ENCODE results near the gene LRFN2. TPM values are rescaled to one million over a fixed set of nuclear protein-coding genes. Genes with fewer than 3 reads are reported as not detected.

LRFN2 gene
- total and polyA plus RNA-seq, 4 donors: under 0.01 to 0.01 TPM; not detected in 2

DNA sequence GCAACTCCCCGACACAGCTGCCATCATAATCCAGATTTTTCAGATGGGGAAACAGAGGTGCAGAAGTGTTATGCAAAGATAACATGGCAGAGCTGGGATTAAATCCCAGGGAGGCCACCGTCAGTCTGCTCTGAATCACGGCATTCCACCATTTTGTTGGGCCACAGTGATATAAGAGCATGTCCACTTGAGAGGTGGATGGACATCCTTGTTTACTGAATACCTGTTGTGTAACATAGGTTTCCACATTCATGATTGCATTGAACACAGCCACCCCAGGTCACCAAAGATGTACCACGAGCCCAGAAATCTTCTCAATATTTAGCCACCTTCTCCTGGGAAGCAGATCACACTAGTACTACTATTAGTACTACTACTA is 191.5 kb downstream of the LRFN2 start:
- H3K27me3 ChIP-seq (ENCODE audit: control insufficient read depth in 4 of 4, insufficient read depth in 4 of 4, low read length in 3 of 4): no peaks in the 10 kb centered on the region
- H3K9ac ChIP-seq (ENCODE audit: low read depth in 1 of 2, low read length in 2 of 2): no peak overlapping the region
- no peak overlapping the region for H3K27ac ChIP-seq (ENCODE audit: low read depth in 1 of 2, low read length in 2 of 2)
- DNase-seq (ENCODE audit: low spot score): no peak
- H3K36me3 ChIP-seq (ENCODE audit: control insufficient read depth in 4 of 4, insufficient read depth in 3 of 4, low read depth in 1 of 4, low read length in 3 of 4): no peaks in the 10 kb centered on the region
- no peaks in the 10 kb centered on the region for H3K9me3 ChIP-seq (ENCODE audit: control insufficient read depth in 4 of 4, low read length in 3 of 4)
- no peak for TF ChIP-seq YY1 (IDR thresholded peaks at IDR 0.05)
- peak; percentile 50 for TF ChIP-seq FOXA2 (IDR thresholded peaks at IDR 0.05)
- no peak for TF ChIP-seq NR2F2 (IDR thresholded peaks at IDR 0.05)
- TF ChIP-seq HNF4A (conservative IDR thresholded peaks at IDR 0.05): peak in 1 of 2 donors; percentile 10
- peak in 1 of 2 donors; percentile 55 for TF ChIP-seq RXRA (IDR thresholded peaks at IDR 0.05)
- no peak overlapping the region for H3K4me3 ChIP-seq (ENCODE audit: low read depth in 1 of 3, low read length in 3 of 3)
- WGBS: 82% methylated on average over 4 of the region's 4 CpGs
- H3K4me1 ChIP-seq (ENCODE audit: control insufficient read depth in 4 of 4, insufficient read depth in 4 of 4, low read length in 3 of 4): peaks cover 3 to 22% (median 12%) of the 10 kb centered on the region in 4 donors

GRCh38 chr6:40395066-40395697 is 192.0 kb downstream of the LRFN2 start:
- H3K4me1 ChIP-seq (ENCODE audit: control insufficient read depth in 4 of 4, insufficient read depth in 4 of 4, low read length in 3 of 4): peaks cover 3 to 21% (median 11%) of the 10 kb centered on the region in 4 donors
- H3K27ac ChIP-seq (ENCODE audit: low read depth in 1 of 2, low read length in 2 of 2): no peak overlapping the region
- TF ChIP-seq ATF3 (IDR thresholded peaks at IDR 0.05) (no peak), RAD21 (IDR thresholded peaks at IDR 0.05) (no peak), HNF4A (conservative IDR thresholded peaks at IDR 0.05) (no peak), YY1 (IDR thresholded peaks at IDR 0.05) (no peak), REST (IDR thresholded peaks at IDR 0.05) (no peak), RXRA (IDR thresholded peaks at IDR 0.05) (no peak), TAF1 (conservative IDR thresholded peaks at IDR 0.05) (no peak)
- TF ChIP-seq, protein P1, sequence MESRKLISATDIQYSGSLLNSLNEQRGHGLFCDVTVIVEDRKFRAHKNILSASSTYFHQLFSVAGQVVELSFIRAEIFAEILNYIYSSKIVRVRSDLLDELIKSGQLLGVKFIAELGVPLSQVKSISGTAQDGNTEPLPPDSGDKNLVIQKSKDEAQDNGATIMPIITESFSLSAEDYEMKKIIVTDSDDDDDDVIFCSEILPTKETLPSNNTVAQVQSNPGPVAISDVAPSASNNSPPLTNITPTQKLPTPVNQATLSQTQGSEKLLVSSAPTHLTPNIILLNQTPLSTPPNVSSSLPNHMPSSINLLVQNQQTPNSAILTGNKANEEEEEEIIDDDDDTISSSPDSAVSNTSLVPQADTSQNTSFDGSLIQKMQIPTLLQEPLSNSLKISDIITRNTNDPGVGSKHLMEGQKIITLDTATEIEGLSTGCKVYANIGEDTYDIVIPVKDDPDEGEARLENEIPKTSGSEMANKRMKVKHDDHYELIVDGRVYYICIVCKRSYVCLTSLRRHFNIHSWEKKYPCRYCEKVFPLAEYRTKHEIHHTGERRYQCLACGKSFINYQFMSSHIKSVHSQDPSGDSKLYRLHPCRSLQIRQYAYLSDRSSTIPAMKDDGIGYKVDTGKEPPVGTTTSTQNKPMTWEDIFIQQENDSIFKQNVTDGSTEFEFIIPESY (IDR thresholded peaks at IDR 0.05): no peak
- no peaks in the 10 kb centered on the region for H3K27me3 ChIP-seq (ENCODE audit: control insufficient read depth in 4 of 4, insufficient read depth in 4 of 4, low read length in 3 of 4)
- no peaks in the 10 kb centered on the region for H3K9me3 ChIP-seq (ENCODE audit: control insufficient read depth in 4 of 4, low read length in 3 of 4)
- no peak overlapping the region for H3K9ac ChIP-seq (ENCODE audit: low read depth in 1 of 2, low read length in 2 of 2)
- 67% methylated on average over 5 of the region's 5 CpGs for WGBS
- H3K4me3 ChIP-seq (ENCODE audit: low read depth in 1 of 3, low read length in 3 of 3): no peak overlapping the region
- H3K36me3 ChIP-seq (ENCODE audit: control insufficient read depth in 4 of 4, insufficient read depth in 3 of 4, low read depth in 1 of 4, low read length in 3 of 4): no peaks in the 10 kb centered on the region
- DNase-seq (ENCODE audit: low spot score): peak; percentile 21

DNA sequence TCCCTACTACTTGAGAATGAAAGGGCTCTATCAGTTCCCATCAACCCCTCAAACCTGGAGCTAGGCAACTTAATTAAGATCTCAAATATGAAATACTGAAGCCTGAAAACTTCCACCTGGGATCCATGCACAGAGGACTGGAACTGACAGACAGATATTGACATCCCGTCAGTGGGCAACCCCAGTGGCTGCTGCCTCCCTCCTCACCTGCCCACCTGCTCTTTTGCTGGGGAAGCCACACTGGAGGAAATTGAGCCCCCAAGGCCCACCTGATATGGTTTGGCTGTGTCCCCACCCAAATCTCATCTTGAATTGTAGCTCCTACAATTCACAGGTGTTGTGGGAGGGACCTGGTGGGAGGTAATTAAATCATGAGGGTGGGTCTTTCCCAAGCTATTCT is 192.8 kb downstream of the LRFN2 start:
- no peak for TF ChIP-seq TAF1 (conservative IDR thresholded peaks at IDR 0.05)
- TF ChIP-seq JUND (IDR thresholded peaks at IDR 0.05): no peak
- no peak for TF ChIP-seq RAD21 (IDR thresholded peaks at IDR 0.05)
- TF ChIP-seq HNF4A (conservative IDR thresholded peaks at IDR 0.05): no peak
- no peak for TF ChIP-seq FOXA2 (IDR thresholded peaks at IDR 0.05)
- no peak for TF ChIP-seq YY1 (IDR thresholded peaks at IDR 0.05)
- no peak for TF ChIP-seq RXRA (IDR thresholded peaks at IDR 0.05)
- TF ChIP-seq SP1 (IDR thresholded peaks at IDR 0.05): no peak
- TF ChIP-seq, protein P1 (IDR thresholded peaks at IDR 0.05): no peak
- no peak overlapping the region for H3K27ac ChIP-seq (ENCODE audit: low read depth in 1 of 2, low read length in 2 of 2)
- H3K36me3 ChIP-seq (ENCODE audit: control insufficient read depth in 4 of 4, insufficient read depth in 3 of 4, low read depth in 1 of 4, low read length in 3 of 4): no peaks in the 10 kb centered on the region
- H3K9me3 ChIP-seq (ENCODE audit: control insufficient read depth in 4 of 4, low read length in 3 of 4): no peaks in the 10 kb centered on the region
- no peak overlapping the region for H3K9ac ChIP-seq (ENCODE audit: low read depth in 1 of 2, low read length in 2 of 2)
- no peak overlapping the region for H3K4me3 ChIP-seq (ENCODE audit: low read depth in 1 of 3, low read length in 3 of 3)
- DNase-seq (ENCODE audit: low spot score): peak; percentile 9
- WGBS: 96% methylated on average over 1 of the region's 1 CpG
- H3K4me1 ChIP-seq (ENCODE audit: control insufficient read depth in 4 of 4, insufficient read depth in 4 of 4, low read length in 3 of 4): peaks cover 2 to 14% (median 5%) of the 10 kb centered on the region in 4 donors
- H3K27me3 ChIP-seq (ENCODE audit: control insufficient read depth in 4 of 4, insufficient read depth in 4 of 4, low read length in 3 of 4): no peaks in the 10 kb centered on the region
